Esophagus squamous epithelium (tissue), 4 donors: ENCODE results near the gene SREBF1.

Experiments
- CTCF ChIP-seq, 6 experiments: fragments of 450-650 bp in 4 of 6; fragments of 200-600 bp in 2 of 6; sonication (generic) in 2 of 6; IDR thresholded peaks; one replicate each; pipeline ENCODE4 v1.5.1; 2016 to 2019; ENCODE audit warnings: antibody characterized with exemption in 6 of 6, mild to moderate bottlenecking in 4 of 6, moderate library complexity in 4 of 6
- POLR2A ChIP-seq, 4 donors: fragments of 450-650 bp; IDR thresholded peaks; one replicate each; pipeline ENCODE4 v1.6.1; 2017; ENCODE audit warnings: antibody characterized with exemption in 4 of 4, mild to moderate bottlenecking in 4 of 4, moderate library complexity in 3 of 4

- TF ChIP-seq POLR2A (IDR thresholded peaks at IDR 0.05) (no peak), CTCF (IDR thresholded peaks at IDR 0.05) (no peak)
Observed at GRCh38 chr17:17789828-17790636, 46.8 kb downstream of the SREBF1 start.
